NOMO-1 treated with DMSO at 0.1 percent for 48 hours (cell line): ENCODE results near the gene MAP1B.

Experiments
- DNase-seq: peaks from one replicate; lab custom pipeline; 2025; ENCODE audit not compliant: unreplicated experiment; lab: John Stamatoyannopoulos, UW

Gene MAP1B

GRCh38 chr5:72096602-72097188 lies 10.6 kb upstream of the MAP1B start:
- no peak for DNase-seq

- no peak for DNase-seq
Observed at GRCh38 chr5:72101828-72102227, 5.4 kb upstream of the MAP1B start.

GRCh38 chr5:72106817-72107130 lies 501 bp upstream of the MAP1B start:
- no peak for DNase-seq

- no peak for DNase-seq
Observed at GRCh38 chr5:72107901-72108201, 576 bp downstream of the MAP1B start.

GRCh38 chr5:72108202-72109061 lies 1.2 kb downstream of the MAP1B start:
- no peak for DNase-seq

GRCh38 chr5:72109062-72109411 lies 1.8 kb downstream of the MAP1B start:
- no peak for DNase-seq

- DNase-seq, result no peak
Observed at GRCh38 chr5:72109625-72110024, 2.4 kb downstream of the MAP1B start.

GRCh38 chr5:72110394-72111013 lies 3.2 kb downstream of the MAP1B start:
- no peak for DNase-seq

- no peak for DNase-seq
Observed at GRCh38 chr5:72112389-72112788, 5.1 kb downstream of the MAP1B start.

- no peak for DNase-seq
Observed at GRCh38 chr5:72114629-72115028, 7.4 kb downstream of the MAP1B start.

- no peak for DNase-seq
Observed at GRCh38 chr5:72115296-72115695, 8.0 kb downstream of the MAP1B start.

GRCh38 chr5:72117307-72117706 lies 10.0 kb downstream of the MAP1B start:
- no peak for DNase-seq

GRCh38 chr5:72121052-72121779 lies 13.9 kb downstream of the MAP1B start:
- no peak for DNase-seq

GRCh38 chr5:72121780-72122445 lies 14.6 kb downstream of the MAP1B start:
- no peak for DNase-seq

- DNase-seq, result no peak
Observed at GRCh38 chr5:72122602-72123001, 15.3 kb downstream of the MAP1B start.

GRCh38 chr5:72123764-72124376 lies 16.6 kb downstream of the MAP1B start:
- no peak for DNase-seq

GRCh38 chr5:72125271-72125940 lies 18.1 kb downstream of the MAP1B start:
- DNase-seq, result no peak

GRCh38 chr5:72125941-72126620 lies 18.8 kb downstream of the MAP1B start:
- no peak for DNase-seq

- DNase-seq, result no peak
Observed at GRCh38 chr5:72126796-72127195, 19.5 kb downstream of the MAP1B start.

GRCh38 chr5:72129725-72130124 lies 22.4 kb downstream of the MAP1B start:
- DNase-seq, result no peak
